Measurements from ENCODE around the gene MYO1D.

DNA sequence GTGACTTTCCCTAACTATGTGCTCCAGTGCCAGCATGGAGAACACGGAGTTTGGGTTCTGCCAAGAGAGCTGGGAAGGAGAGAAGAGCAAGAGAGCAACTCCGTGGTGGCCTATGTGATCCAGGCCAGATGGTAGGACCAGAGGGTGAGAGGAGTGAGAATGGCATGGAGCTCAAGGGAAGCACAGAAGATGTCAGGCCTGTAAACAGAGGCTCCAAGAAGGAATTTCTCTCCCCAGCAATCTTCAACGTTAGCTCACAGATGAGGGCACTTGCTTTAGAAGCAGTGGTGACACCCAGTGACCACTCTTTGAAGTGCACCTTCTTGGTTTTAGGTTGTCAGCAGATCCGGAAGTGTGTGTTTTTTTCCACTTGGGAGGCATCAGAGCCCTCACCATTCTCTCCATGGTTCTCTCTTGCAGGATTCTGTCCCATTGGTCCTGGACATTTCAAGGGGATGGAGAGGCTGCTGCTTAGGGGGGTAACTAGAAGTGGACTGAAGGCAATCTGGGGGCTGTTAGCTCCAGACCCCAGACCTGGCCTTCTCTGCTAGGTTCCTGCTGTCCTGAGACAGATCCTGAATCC, 33.0 kb upstream of the MYO1D start:
- TF ChIP-seq POLR2A (IDR thresholded peaks at IDR 0.05) (no peak), EP300 (IDR thresholded peaks at IDR 0.05; ENCODE audit: low read depth) (no peak), POLR2AphosphoS5 (IDR thresholded peaks at IDR 0.05) (no peak)
- TF ChIP-seq, protein P1, sequence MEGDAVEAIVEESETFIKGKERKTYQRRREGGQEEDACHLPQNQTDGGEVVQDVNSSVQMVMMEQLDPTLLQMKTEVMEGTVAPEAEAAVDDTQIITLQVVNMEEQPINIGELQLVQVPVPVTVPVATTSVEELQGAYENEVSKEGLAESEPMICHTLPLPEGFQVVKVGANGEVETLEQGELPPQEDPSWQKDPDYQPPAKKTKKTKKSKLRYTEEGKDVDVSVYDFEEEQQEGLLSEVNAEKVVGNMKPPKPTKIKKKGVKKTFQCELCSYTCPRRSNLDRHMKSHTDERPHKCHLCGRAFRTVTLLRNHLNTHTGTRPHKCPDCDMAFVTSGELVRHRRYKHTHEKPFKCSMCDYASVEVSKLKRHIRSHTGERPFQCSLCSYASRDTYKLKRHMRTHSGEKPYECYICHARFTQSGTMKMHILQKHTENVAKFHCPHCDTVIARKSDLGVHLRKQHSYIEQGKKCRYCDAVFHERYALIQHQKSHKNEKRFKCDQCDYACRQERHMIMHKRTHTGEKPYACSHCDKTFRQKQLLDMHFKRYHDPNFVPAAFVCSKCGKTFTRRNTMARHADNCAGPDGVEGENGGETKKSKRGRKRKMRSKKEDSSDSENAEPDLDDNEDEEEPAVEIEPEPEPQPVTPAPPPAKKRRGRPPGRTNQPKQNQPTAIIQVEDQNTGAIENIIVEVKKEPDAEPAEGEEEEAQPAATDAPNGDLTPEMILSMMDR (IDR thresholded peaks at IDR 0.05), result peak; percentile 71 to 90 (median 79)
